Activated gamma-delta T cell treated with anti-CD3 and anti-CD28 coated beads, Interleukin-2, amount 50 U/mL, for 16 hours (primary cell): ENCODE data around the gene SSTR5.
"Not testable (repeated sequence)": the region's sequence is repeated elsewhere in the genome, so short reads cannot be mapped to it uniquely, and the experiment has no call there.

ENCODE experiments used
- DNase-seq: peaks from one replicate; pipeline ENCODE4 v3.0.0-alpha.2; 2020; ENCODE audit warnings: low read depth

Gene SSTR5

DNA sequence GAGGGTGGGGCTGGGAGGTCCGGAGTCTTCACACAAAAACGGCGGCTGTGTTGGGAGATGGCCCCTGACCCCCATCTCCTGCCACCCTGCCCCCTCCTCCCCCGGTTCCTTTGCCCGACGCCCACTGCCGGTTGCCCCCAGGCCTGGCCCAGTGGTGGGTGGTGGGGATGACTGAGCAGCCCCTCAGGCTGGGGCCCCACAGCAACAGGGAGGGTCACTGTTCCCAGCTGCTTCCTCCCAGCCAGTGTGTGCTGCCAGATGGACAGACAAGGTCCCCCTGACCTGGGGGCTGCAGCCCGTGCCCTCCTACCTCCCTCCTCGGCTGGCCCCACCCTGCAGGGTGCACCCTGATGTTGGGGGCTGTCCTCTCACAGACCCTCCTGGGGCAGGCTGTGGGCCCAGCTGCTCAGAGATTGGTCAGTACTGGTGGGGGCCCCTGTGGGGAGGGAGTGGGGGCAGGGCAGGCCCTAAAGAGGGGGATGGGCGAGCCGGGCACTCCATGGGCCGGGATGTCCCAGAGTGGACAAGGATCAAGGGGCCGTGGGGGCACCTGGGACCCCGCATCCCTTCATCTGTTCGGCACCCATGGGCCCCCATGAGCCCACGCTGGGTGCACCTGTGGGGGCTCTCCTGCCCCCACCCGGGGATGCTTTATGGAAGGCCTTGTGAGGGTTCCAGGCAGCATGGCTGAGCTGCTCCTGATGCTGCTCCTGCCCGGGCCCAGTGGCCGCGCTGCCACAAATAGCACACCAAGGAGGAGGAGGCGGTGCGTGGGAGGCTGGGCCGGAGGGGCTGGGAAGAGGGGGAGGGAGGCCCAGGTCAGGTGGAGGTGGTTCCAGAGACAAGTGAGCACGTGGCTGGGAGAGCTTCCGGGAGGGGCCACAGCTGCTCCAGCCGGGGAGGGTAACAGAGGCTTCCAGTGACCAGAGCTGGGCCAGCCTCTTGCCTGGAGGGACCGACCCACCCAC lies 18.4 kb downstream of the SSTR5 start:
- no peak for DNase-seq

DNA sequence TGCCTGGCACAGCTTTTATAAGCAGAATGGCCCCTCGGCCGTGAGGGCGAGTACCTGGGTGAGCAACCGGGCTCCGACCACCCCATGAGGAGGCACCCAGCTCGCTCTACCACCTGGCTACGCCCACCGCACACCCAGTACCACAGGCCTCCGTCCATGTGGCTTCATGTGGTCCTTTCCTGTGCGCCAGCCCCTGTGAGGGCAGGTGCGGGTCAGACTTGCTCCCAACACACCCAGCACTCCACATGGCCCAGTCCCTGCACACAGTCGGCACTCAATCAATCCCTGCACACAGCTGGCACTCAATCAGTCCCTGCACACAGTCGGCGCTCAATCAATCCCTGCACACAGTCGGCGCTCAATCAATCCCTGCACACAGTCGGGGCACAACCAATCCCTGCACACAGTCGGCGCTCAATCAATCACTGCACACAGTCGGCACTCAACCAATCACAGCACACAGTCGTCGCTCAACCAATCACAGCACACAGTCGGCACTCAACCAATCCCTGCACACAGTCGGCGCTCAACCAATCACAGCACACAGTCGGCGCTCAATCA lies 19.5 kb downstream of the SSTR5 start:
- DNase-seq = no peak

GRCh38 chr16:1092685-1093283 lies 20.2 kb downstream of the SSTR5 start:
- not testable (repeated sequence) for DNase-seq

DNA sequence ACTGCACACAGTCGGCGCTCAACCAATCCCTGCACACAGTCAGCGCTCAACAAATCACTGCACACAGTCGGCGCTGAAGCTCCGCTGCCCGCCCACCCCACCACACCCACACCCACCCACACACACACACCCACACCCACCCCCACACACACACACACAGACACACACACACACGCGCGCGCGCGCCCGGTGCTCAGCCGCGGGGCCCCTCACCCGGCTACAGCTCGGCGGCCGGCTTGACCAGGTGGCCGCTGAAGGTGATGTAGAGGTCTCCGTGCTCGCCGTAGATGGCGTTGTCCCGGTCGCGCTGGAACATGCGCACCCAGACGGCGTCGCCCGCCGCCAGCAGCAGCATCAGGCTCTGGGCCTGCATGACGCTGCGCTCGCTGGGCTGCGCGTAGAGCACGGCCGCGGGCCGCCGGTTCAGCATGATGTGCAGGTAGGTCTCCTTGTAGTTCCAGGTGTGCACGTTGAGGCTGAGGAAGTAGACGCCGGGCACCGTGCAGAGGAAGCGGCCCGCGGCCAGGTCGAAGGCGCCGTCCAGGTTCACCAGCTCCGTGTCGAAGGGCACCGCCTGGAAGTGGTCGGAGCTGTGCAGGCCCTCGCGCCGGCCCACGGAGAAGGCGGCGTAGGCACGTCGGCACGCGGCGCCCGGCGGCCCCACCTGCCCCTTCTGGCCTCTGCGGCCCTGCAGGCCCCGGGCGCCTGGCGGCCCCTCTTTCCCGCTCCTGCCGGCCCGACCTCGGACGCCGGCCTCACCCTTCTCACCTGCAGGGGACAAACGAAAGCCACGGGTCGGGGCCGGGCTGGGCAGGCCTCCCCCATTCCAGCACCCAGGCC lies 21.0 kb downstream of the SSTR5 start:
- DNase-seq = no peak

GRCh38 chr16:1094124-1094479 lies 21.6 kb downstream of the SSTR5 start:
- no peak for DNase-seq

- DNase-seq = no peak
These were observed 22.3 kb downstream of the SSTR5 start for GRCh38 chr16:1094601-1095449.

GRCh38 chr16:1095450-1096168 lies 23.1 kb downstream of the SSTR5 start:
- no peak for DNase-seq

DNA sequence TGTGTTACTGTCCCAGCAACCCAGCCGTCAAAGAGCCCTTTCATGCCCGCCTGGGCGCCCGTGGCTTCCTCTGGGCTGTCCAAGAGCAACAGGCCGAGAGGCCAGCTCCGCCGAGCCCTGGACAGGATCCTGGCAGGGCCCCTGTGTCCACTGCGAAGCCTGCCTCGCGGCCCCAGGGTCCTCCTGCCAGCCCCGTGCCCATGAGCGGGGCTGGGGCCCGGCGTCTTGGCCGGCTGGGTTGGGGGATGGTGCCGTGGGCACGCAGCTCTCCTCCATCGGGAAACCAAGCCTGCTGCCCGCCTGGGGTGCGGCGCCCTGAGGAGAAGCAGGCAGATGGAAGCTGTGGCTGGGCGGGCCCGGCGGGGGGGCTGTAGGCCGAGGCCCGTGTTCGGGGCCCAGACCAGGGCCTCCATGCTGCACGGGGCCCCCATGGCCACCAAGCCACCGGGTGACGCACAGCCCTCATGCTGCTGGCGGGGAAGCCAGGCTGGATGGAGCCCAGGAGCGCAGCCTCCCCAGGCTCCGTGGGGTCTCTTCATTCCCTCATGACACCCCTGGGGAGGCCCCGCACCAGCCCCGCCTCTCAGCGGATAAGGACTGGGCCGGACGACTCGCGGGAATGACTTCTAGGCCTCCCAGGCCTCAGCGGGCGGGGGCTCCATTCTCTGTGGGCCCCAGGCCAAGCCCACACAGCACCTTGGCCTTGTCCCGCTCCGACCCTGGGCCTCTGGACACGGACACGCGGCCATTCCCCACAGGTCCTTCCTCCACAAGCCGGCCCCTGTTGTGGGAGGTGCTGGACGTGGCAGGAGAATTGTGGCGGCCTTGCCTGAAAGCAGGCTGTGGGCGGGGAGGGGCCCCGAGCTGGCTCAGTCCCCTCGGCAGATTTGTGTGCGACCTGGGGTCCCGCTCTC lies 23.9 kb downstream of the SSTR5 start, which contains the start of gene C1QTNF8:
Gene C1QTNF8, minus strand, starts transcription at position 76 of the 914 bp plus-strand sequence. CDS start 1,322 bp downstream, outside the sequence.
- DNase-seq = no peak

GRCh38 chr16:1097156-1097555 lies 24.6 kb downstream of the SSTR5 start:
- no peak for DNase-seq

GRCh38 chr16:1097800-1098199 lies 25.3 kb downstream of the SSTR5 start:
- DNase-seq = no peak

GRCh38 chr16:1098266-1098991 lies 25.9 kb downstream of the SSTR5 start:
- no peak for DNase-seq

- no peak for DNase-seq
These were observed 26.9 kb downstream of the SSTR5 start for GRCh38 chr16:1099189-1100083.

- no peak for DNase-seq
These were observed 27.7 kb downstream of the SSTR5 start for GRCh38 chr16:1100084-1100800.

GRCh38 chr16:1101133-1101532 lies 28.6 kb downstream of the SSTR5 start:
- no peak for DNase-seq

- no peak for DNase-seq
These were observed 29.2 kb downstream of the SSTR5 start for GRCh38 chr16:1101573-1102332.

DNA sequence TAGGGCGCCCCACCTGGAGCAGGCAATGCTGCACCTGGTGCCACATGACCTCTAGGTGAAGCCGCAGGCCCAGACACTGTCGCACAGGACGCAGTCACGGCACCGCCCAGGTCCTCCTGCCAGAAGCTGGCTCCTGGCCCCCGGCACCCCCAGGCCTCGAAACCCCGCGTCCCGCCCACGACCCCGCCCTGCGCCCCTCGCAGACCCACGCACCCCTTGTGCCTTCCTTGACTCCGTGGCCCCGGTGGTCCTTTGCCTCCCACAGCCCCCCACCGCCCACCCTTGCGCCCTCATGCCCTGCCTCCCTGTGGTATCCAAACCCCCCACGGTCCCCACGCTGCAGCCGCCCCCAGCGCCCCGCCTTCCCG lies 29.8 kb downstream of the SSTR5 start:
- DNase-seq = no peak
